Erythroblast (primary cell): ENCODE measurements around the gene SLITRK3.

ENCODE experiments used
- GATA1 ChIP-seq: IDR thresholded peaks from 2 replicates; pipeline ENCODE4 v1.6.1; 2011; ENCODE audit warnings: low read depth, mild to moderate bottlenecking, control low read depth, low read length, moderate library complexity
- POLR2A ChIP-seq: IDR thresholded peaks from 2 replicates; pipeline ENCODE4 v1.6.1; 2011; ENCODE audit warnings: mild to moderate bottlenecking, low read length

DNA sequence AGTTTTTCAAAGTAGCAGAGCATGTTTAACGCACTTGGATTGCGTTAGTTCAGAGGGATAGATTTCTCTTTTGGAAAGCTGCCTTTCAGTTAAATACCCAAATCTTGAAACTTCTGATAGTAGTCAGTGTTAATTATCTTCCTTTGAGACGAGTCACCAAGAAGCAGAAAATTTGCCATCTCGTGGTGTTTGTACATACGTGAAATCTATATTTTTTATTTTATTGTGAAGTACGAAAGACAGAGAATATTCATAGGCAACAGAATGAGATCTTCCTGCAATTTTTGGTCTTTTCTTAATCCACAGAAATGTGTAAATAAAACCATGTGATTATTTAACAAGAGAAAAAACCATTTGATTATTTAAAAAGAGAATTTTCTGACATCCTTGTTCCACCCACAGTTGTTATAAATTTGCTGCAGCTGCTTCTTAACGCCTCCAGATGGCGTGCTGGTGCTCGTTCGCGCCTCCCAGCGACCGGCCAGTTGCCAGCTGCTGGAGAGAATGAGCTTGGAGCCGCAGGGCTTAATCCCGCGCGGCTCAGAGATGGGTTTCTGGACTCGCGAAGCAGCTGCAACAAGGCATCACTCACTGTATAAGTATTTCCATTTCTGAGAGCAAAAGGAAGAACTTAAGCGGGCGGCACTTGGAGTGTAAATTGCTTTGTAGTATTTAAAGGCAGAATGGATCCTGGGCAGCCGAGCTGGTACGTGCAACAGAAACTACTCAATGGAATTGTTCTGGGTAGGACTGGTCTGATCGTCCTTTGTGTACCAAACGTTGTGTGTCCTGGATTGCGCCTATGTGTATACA, 10.5 kb upstream of the SLITRK3 start:
- TF ChIP-seq POLR2A (no peak), GATA1 (no peak)
